GM20000 (cell line): ENCODE measurements around the gene SRPK1.

Source experiments
- DNase-seq: peaks from one replicate; pipeline ENCODE4 v3.0.0; 2012; ENCODE audit warnings: low spot score
- CTCF ChIP-seq: IDR thresholded peaks from 2 replicates; pipeline ENCODE4 v1.5.1; 2012; ENCODE audit warnings: mild to moderate bottlenecking, control low read depth; ENCODE audit errors: extremely low read depth, missing control alignments

The SRPK1 gene

GRCh38 chr6:35905841-35906498 is 14.9 kb downstream of the SRPK1 start:
- no peak for TF ChIP-seq CTCF
- DNase-seq: no peak

- DNase-seq: no peak
- no peak for TF ChIP-seq CTCF
Measured at GRCh38 chr6:35905141-35905785, 15.6 kb downstream of the SRPK1 start.

GRCh38 chr6:35903679-35904078 is 17.2 kb downstream of the SRPK1 start:
- no peak for TF ChIP-seq CTCF
- DNase-seq: no peak

GRCh38 chr6:35900448-35900847 is 20.4 kb downstream of the SRPK1 start:
- DNase-seq: no peak
- TF ChIP-seq CTCF: no peak

- DNase-seq: no peak
- no peak for TF ChIP-seq CTCF
Measured at GRCh38 chr6:35898003-35898402, 22.9 kb downstream of the SRPK1 start.

GRCh38 chr6:35897486-35897885 is 23.4 kb downstream of the SRPK1 start:
- TF ChIP-seq CTCF: no peak
- no peak for DNase-seq

- no peak for TF ChIP-seq CTCF
- no peak for DNase-seq
Measured at GRCh38 chr6:35897036-35897435, 23.9 kb downstream of the SRPK1 start.
